Endothelial cell of umbilical vein (primary cell): ENCODE data around the gene WNT2. TPM values are rescaled to one million over a fixed set of nuclear protein-coding genes. Genes with fewer than 3 reads are reported as not detected.

Source experiments
- BruUV-seq: library from RNA; stranded (reverse); fragments of 400-500 nt; replicated peaks from 2 replicates; lab custom pipeline; 2021; lab: Mats Ljungman, UMichigan
- CTCF ChIA-PET: fragments of 300-600, 350-600 bp; sonication (Branson Sonifier 250); formaldehyde crosslinking; loops from one replicate; lab custom pipeline; 2021; ENCODE audit warnings: antibody characterized with exemption, inconsistent platforms; lab: Charles Lee
- POLR2A ChIA-PET: fragments of 300-600, 350-600 bp; sonication (Branson Sonifier 250); formaldehyde crosslinking; loops from one replicate; lab custom pipeline; 2021; ENCODE audit warnings: antibody characterized with exemption, inconsistent platforms; lab: Charles Lee
- DNase-seq: peaks from one replicate; pipeline ENCODE4 v3.0.0-alpha.2; 2011; ENCODE audit warnings: low read depth, low spot score
- FAIRE-seq: peaks from 2 replicates; lab custom pipeline; 2011; peaks lifted over from hg19 to GRCh38; lab: Jason Lieb, UNC
- H2AFZ ChIP-seq: 2 replicates; pipeline ENCODE4 v1.6.0; 2012; ENCODE audit warnings: low read depth, low read length, control low read depth, inconsistent platforms
- H3K27ac ChIP-seq: 2 replicates; pipeline ENCODE4 v1.5.1; 2011; ENCODE audit warnings: low read depth, mild to moderate bottlenecking, control low read depth, low read length, moderate library complexity; ENCODE audit not compliant: insufficient read depth
- H3K27me3 ChIP-seq, 2 experiments: 2 replicates each; pipeline versions ENCODE4 v1.6.0 to v1.6.1; 2011; ENCODE audit warnings: low read length in 2 of 2, mixed read lengths in 1 of 2; ENCODE audit not compliant: control insufficient read depth in 2 of 2, insufficient read depth in 2 of 2
- H3K36me3 ChIP-seq, 2 experiments: 2 replicates in 1 of 2; 3 replicates in 1 of 2; pipeline ENCODE4 v1.5.1; 2011; ENCODE audit warnings: low read length in 2 of 2, mild to moderate bottlenecking in 1 of 2, moderate library complexity in 1 of 2; ENCODE audit not compliant: control insufficient read depth in 2 of 2, insufficient read depth in 2 of 2; ENCODE audit errors: extremely low read depth in 1 of 2
- H3K4me1 ChIP-seq: 3 replicates; pipeline ENCODE4 v1.5.1; 2011; ENCODE audit warnings: mild to moderate bottlenecking, low read length; ENCODE audit not compliant: control insufficient read depth, insufficient read depth; ENCODE audit errors: extremely low read depth
- H3K4me2 ChIP-seq: 2 replicates; pipeline ENCODE4 v1.6.1; 2011; ENCODE audit warnings: low read length, control low read depth, mixed read lengths; ENCODE audit not compliant: insufficient read depth
- H3K4me3 ChIP-seq, 3 experiments: fragments of 200-600 bp in 1 of 3; sonication (generic), shearing (Covaris generic) in 1 of 3; replicated peaks in 1 of 3; 2 replicates each; pipeline ENCODE4 v1.5.1; 2011 to 2016; ENCODE audit warnings: control low read depth in 3 of 3, low read length in 3 of 3, mild to moderate bottlenecking in 2 of 3, inconsistent platforms in 1 of 3, low read depth in 1 of 3, moderate library complexity in 1 of 3; ENCODE audit not compliant: insufficient read depth in 1 of 3
- H3K79me2 ChIP-seq: 2 replicates; pipeline ENCODE4 v1.6.0; 2012; ENCODE audit warnings: low read length, inconsistent platforms; ENCODE audit not compliant: control insufficient read depth, insufficient read depth
- H3K9ac ChIP-seq: replicated peaks from 2 replicates; pipeline ENCODE3; 2011; ENCODE audit warnings: low read length, control low read depth; ENCODE audit not compliant: insufficient read depth; ENCODE audit errors: extremely low read depth
- H3K9me1 ChIP-seq: replicated peaks from 3 replicates; pipeline ENCODE4 v1.6.0; 2011; ENCODE audit warnings: mild to moderate bottlenecking, low read length; ENCODE audit not compliant: control insufficient read depth, insufficient read depth; ENCODE audit errors: extremely low read depth
- H3K9me3 ChIP-seq: replicated peaks from 2 replicates; pipeline ENCODE4 v1.5.1; 2012; ENCODE audit warnings: low read length, inconsistent platforms; ENCODE audit not compliant: control insufficient read depth, insufficient read depth
- H4K20me1 ChIP-seq: replicated peaks from 2 replicates; pipeline ENCODE3; 2011; ENCODE audit warnings: mild to moderate bottlenecking, low read length; ENCODE audit not compliant: control insufficient read depth, insufficient read depth; ENCODE audit errors: extremely low read depth
- CTCF ChIP-seq, 2 donors: IDR thresholded peaks; 1 replicate in 1 of 2; 2 replicates in 1 of 2; pipeline ENCODE4 v1.5.1; 2011; ENCODE audit warnings: low read length in 2 of 2, mild to moderate bottlenecking in 2 of 2, moderate library complexity in 2 of 2, control low read depth in 1 of 2, inconsistent platforms in 1 of 2, low read depth in 1 of 2; ENCODE audit not compliant: insufficient read depth in 1 of 2; ENCODE audit errors: extremely low read depth in 1 of 2
- EZH2 ChIP-seq: IDR thresholded peaks from 2 replicates; pipeline ENCODE4 v1.6.1; 2012; ENCODE audit warnings: borderline replicate concordance, low read depth, mild to moderate bottlenecking, moderate library complexity, low read length, inconsistent platforms; ENCODE audit not compliant: severe bottlenecking
- FOS ChIP-seq: IDR thresholded peaks from 2 replicates; pipeline ENCODE4 v1.6.1; 2011; ENCODE audit warnings: mild to moderate bottlenecking, low read length, moderate library complexity, borderline replicate concordance; ENCODE audit not compliant: insufficient read depth
- GATA2 ChIP-seq: IDR thresholded peaks from 2 replicates; pipeline ENCODE4 v1.7.0; 2011; ENCODE audit warnings: low read depth, mild to moderate bottlenecking, moderate library complexity, mixed read lengths, low read length; ENCODE audit not compliant: insufficient read length, insufficient read depth
- JUN ChIP-seq: IDR thresholded peaks from 2 replicates; pipeline ENCODE4 v1.6.1; 2011; ENCODE audit warnings: borderline replicate concordance, low read depth; ENCODE audit not compliant: insufficient read length, insufficient read depth
- MAX ChIP-seq: IDR thresholded peaks from 2 replicates; pipeline ENCODE4 v1.6.1; 2011; ENCODE audit not compliant: insufficient read depth, insufficient read length
- MYC ChIP-seq: IDR thresholded peaks from one replicate; pipeline ENCODE4 v1.6.1; 2011; ENCODE audit warnings: mild to moderate bottlenecking, low read depth, low read length
- POLR2A ChIP-seq: IDR thresholded peaks from 2 replicates; pipeline ENCODE4 v1.6.1; 2012; ENCODE audit warnings: low read depth, mild to moderate bottlenecking, control low read depth, low read length
- POLR2AphosphoS5 ChIP-seq: IDR thresholded peaks from 2 replicates; pipeline ENCODE4 v1.6.1; 2012; ENCODE audit warnings: low read depth, mild to moderate bottlenecking, control low read depth, low read length, moderate library complexity; ENCODE audit not compliant: insufficient read depth
- dilution Hi-C: fragments of 300-500 bp; cut with MboI; formaldehyde crosslinking; loops from one replicate; pipeline ENCODE4 v1.15.0; 2019; ENCODE audit warnings: low sequenced_read_pairs; ENCODE audit not compliant: extremely low pct_ligation_motif_present
- intact Hi-C: fragments of 100-400 bp; cut with micrococcal nuclease; formaldehyde crosslinking; loops from one replicate; pipeline ENCODE4 v1.10.0; 2022
- polyA plus RNA-seq, 4 experiments: library from polyadenylated mRNA; depleted of rRNA in 3 of 4; stranded (reverse) in 3 of 4; unstranded in 1 of 4; fragments of >200 nt; gene quantifications; 2 replicates each; pipeline versions ENCODE4 v1.2.1 to v1.2.3, GENCODE V29; 2011 to 2012; ENCODE audit warnings: missing spikeins in 1 of 4
- total RNA-seq: library from RNA; stranded (reverse); gene quantifications from 2 replicates; pipeline ENCODE4 v1.2.3, GENCODE V29; 2021

Gene WNT2
- total and polyA plus RNA-seq, 2 donors (not counting 3 experiments of a cell fraction or from before 2014, with no cell fraction given), result not detected

GRCh38 chr7:117297606-117298005 lies 25.3 kb downstream of the WNT2 start:
- Histone ChIP-seq H2AFZ (no peak overlapping the region), H3K9me3 (no peaks in the 10 kb centered on the region), H3K4me2 (no peak overlapping the region), H3K9ac (no peak overlapping the region), H4K20me1 (no peaks in the 10 kb centered on the region), H3K27ac (no peak overlapping the region), H3K36me3 (no peaks in the 10 kb centered on the region), H3K79me2 (no peaks in the 10 kb centered on the region), H3K27me3 (no peaks in the 10 kb centered on the region), H3K9me1 (no peaks in the 10 kb centered on the region), H3K4me3 (no peak overlapping the region), H3K4me1 (no peaks in the 10 kb centered on the region)
- intact Hi-C loops, result no loop called here
- no TSS peak for BruUV-seq
- DNase-seq (no peak), FAIRE-seq (no peak)
- POLR2A ChIA-PET, result no interaction called here
- CTCF ChIA-PET, result interaction anchor here (0.7 to 1.2 kb wide), 2 partner anchors 9 to 24 kb away, joined by 3 read pairs; no protein-coding TSS in a partner anchor
- TF ChIP-seq GATA2, result no peak
- no peak for TF ChIP-seq MYC
- no peak for TF ChIP-seq MAX
- no peak for TF ChIP-seq JUN
- no peak for TF ChIP-seq FOS
- TF ChIP-seq POLR2AphosphoS5, result no peak
- TF ChIP-seq POLR2A, result no peak
- dilution Hi-C loops, result no loop called here

- no peaks in the 10 kb centered on the region for H4K20me1 ChIP-seq
- H3K9me1 ChIP-seq, result no peaks in the 10 kb centered on the region
- H3K27ac ChIP-seq, result no peak overlapping the region
- H3K36me3 ChIP-seq, result no peaks in the 10 kb centered on the region
- H3K4me2 ChIP-seq, result no peak overlapping the region
- ChIA-PET POLR2A (no interaction called here), CTCF (no interaction called here)
- no peak for DNase-seq
- no peaks in the 10 kb centered on the region for H3K9me3 ChIP-seq
- intact Hi-C loops, result no loop called here
- H3K79me2 ChIP-seq, result no peaks in the 10 kb centered on the region
- no peaks in the 10 kb centered on the region for H3K27me3 ChIP-seq
- FAIRE-seq, result no peak
- no peak overlapping the region for H3K4me3 ChIP-seq
- TF ChIP-seq CTCF (IDR thresholded peaks at IDR 0.05; ENCODE audit: extremely low read depth in 1 of 2, insufficient read depth in 1 of 2, low read depth in 1 of 2, low read length in 2 of 2) (no peak), POLR2AphosphoS5 (no peak), GATA2 (no peak), FOS (no peak), MYC (no peak), MAX (no peak), JUN (no peak), EZH2 (no peak), POLR2A (no peak)
- no peak overlapping the region for H3K9ac ChIP-seq
- dilution Hi-C loops, result no loop called here
- no peak overlapping the region for H2AFZ ChIP-seq
- no TSS peak for BruUV-seq
- H3K4me1 ChIP-seq, result no peaks in the 10 kb centered on the region
These were observed 26.8 kb downstream of the WNT2 start for GRCh38 chr7:117296066-117296465.
